ENCODE results near the gene COQ6. TPM values are rescaled to one million over a fixed set of nuclear protein-coding genes. Genes with fewer than 3 reads are reported as not detected.
"Not testable (repeated sequence)": the region's sequence is repeated elsewhere in the genome, so short reads cannot be mapped to it uniquely, and the experiment has no call there.

The COQ6 gene
- total RNA-seq, 1 donor from 2014 or later = 28.8 TPM

GRCh38 chr14:73988065-73988464, 38.0 kb downstream of the COQ6 start:
- no peak for DNase-seq

- DNase-seq = not testable (repeated sequence)
These were observed 38.6 kb downstream of the COQ6 start for GRCh38 chr14:73988656-73989055.

DNA sequence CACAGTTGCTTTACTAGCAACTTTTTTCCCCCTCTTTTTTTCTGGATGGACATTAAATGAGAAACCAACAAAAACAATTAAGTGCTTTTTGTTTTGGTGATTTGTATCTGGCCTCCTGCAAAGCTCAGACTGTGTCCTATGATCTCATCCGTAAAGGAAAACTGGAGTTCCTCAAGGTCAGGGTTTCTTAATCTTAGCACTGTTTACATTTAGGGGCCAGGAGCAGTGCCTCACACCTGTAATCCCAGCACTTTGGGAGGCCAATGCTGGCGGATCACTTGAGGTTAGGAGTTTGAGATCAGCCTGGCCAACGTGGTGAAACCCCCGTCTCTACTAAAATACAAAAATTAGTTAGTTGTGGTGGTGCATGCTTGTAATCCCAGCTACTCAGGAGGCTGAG, 41.0 kb downstream of the COQ6 start:
- no peak for DNase-seq

GRCh38 chr14:73994926-73995325, 44.8 kb downstream of the COQ6 start:
- not testable (repeated sequence) for DNase-seq

- DNase-seq = no peak
These were observed 45.9 kb downstream of the COQ6 start for GRCh38 chr14:73995977-73996378.

DNA sequence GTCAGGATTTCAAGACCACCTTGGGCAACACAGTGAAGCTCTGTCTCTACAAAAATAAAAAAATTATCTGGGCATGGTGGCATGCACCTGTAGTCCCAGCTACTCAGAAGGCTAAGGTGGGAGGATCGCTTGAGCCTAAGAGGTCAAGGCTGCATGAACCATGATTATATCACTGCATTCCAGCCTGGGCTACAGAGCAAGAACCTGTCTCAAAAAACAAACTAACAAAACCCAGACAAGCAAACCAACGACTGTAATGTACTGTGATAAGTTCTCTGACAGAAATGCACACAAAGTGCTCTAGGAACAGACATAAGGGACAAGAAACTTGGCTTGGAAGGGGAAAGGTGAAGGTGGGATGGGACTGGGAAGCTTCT, 46.6 kb downstream of the COQ6 start:
- DNase-seq = no peak

GRCh38 chr14:73997108-73997943, 47.2 kb downstream of the COQ6 start:
- DNase-seq = no peak

DNA sequence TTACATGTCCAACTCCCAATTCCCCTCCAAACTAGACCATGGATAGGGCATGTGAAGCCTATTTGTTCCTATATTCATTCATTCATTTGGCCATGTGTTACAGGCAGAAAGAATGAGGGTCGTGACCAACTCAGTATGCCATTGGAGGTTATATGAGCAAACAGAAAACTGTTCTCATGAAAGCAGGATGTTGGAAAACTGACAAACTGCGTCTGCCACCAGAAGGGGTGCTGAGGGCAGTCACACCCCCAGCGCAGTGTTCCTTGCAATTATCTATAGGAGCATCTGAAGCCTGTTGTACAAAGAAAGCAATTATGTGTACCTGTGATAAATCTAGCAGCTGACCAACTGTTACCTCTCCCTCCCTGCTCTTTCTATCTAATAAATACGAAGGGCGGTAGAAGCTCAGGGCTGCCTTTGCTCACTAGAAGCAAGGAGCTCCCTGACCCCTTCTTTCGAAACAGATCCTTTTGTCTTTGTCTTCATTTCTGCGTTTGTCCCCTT, 47.9 kb downstream of the COQ6 start:
- no peak for DNase-seq

GRCh38 chr14:73998726-73999125, 48.6 kb downstream of the COQ6 start:
- DNase-seq = no peak

DNA sequence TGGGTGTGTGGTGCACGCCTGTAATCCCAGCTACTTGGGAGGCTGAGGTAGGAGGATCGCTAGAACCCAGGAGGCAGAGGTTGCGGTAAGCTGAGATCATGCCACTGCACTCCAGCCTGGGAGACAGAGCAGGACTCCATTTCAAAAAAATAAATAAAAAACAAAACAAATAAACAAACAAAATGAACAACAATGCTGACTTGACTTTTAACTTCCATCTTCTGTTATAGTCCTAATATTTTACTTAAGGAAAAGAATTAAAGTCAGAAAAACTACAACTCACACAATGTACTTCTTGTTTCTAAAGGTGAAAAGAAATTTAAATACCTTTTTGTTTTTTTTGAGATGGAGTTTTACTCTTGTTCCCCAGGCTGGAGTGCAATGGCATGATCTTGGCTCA, 55.6 kb downstream of the COQ6 start:
- DNase-seq = not testable (repeated sequence)

- DNase-seq = peak; percentile 80
These were observed 58.9 kb downstream of the COQ6 start for GRCh38 chr14:74008843-74009499.

Other genes with a start within 250 kb of the COQ6 start
- 15.7 and 38.0 TPM in 2 replicates for gene PNMA1, start 235.9 kb upstream of the COQ6 start, total RNA-seq
- gene PTGR2, start 98.5 kb upstream of the COQ6 start, total RNA-seq = 2.0 and 2.2 TPM in 2 replicates
- gene ZNF410, start 63.4 kb upstream of the COQ6 start, total RNA-seq = 60.1 and 71.6 TPM in 2 replicates
- 3.2 and 3.4 TPM in 2 replicates for gene FAM161B, start 208 bp upstream of the COQ6 start, total RNA-seq
- 9.9 and 14.8 TPM in 2 replicates for gene ENTPD5, start 69.0 kb downstream of the COQ6 start, total RNA-seq
- 1.3 and 2.6 TPM in 2 replicates for gene BBOF1, start 69.0 kb downstream of the COQ6 start, total RNA-seq
- gene ALDH6A1, start 134.2 kb downstream of the COQ6 start, total RNA-seq = 27.9 and 35.0 TPM in 2 replicates
- gene LIN52, start 134.7 kb downstream of the COQ6 start, total RNA-seq = 8.5 and 9.6 TPM in 2 replicates